Sigmoid colon (tissue), 4 donors: ENCODE data around the gene CRY1.

Experiments
- POLR2A ChIP-seq, 2 donors: fragments of 450-650 bp; IDR thresholded peaks; one replicate each; pipeline ENCODE4 v1.6.1; 2016; ENCODE audit warnings: antibody characterized with exemption in 2 of 2, mild to moderate bottlenecking in 2 of 2, moderate library complexity in 2 of 2
- POLR2AphosphoS5 ChIP-seq, 4 donors: sonication (generic); formaldehyde crosslinking; IDR thresholded peaks; one replicate each; pipeline ENCODE4 v1.6.1; 2017; ENCODE audit warnings: antibody characterized with exemption in 4 of 4
- TF ChIP-seq, protein P1 (sequence below), 4 experiments: fragments of 450-650 bp in 3 of 4; fragments of 200-600 bp in 1 of 4; IDR thresholded peaks; one replicate each; pipeline ENCODE4 v1.5.1; 2016 to 2019; ENCODE audit warnings: antibody characterized with exemption in 4 of 4, mild to moderate bottlenecking in 3 of 4, moderate library complexity in 2 of 4

DNA sequence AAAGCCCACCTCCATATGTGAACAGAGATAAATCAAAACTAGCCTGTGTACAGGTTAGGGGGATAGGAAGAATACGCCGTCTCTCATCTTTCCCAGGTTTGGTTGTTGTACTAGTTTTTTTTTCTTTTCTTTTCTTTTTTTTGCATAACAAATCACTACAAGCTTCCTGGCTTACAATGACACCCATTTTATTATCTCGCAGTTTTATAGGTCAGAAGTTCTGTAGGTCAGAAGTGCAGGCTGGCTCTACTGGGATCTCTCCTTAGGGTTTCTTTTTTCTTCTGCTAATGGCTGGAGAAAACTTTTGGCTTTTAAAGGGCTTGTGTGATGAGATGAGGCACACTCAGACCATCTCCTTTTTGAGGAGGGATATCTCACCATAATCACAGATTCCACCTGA is 25.7 kb upstream of the CRY1 start:
- TF ChIP-seq, protein P1, sequence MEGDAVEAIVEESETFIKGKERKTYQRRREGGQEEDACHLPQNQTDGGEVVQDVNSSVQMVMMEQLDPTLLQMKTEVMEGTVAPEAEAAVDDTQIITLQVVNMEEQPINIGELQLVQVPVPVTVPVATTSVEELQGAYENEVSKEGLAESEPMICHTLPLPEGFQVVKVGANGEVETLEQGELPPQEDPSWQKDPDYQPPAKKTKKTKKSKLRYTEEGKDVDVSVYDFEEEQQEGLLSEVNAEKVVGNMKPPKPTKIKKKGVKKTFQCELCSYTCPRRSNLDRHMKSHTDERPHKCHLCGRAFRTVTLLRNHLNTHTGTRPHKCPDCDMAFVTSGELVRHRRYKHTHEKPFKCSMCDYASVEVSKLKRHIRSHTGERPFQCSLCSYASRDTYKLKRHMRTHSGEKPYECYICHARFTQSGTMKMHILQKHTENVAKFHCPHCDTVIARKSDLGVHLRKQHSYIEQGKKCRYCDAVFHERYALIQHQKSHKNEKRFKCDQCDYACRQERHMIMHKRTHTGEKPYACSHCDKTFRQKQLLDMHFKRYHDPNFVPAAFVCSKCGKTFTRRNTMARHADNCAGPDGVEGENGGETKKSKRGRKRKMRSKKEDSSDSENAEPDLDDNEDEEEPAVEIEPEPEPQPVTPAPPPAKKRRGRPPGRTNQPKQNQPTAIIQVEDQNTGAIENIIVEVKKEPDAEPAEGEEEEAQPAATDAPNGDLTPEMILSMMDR (IDR thresholded peaks at IDR 0.05): no peak
- TF ChIP-seq POLR2AphosphoS5 (IDR thresholded peaks at IDR 0.05): no peak
- no peak for TF ChIP-seq POLR2A (IDR thresholded peaks at IDR 0.05)
